T-helper 17 cell (primary cell): ENCODE measurements around the gene POR. TPM values are rescaled to one million over a fixed set of nuclear protein-coding genes. Genes with fewer than 3 reads are reported as not detected.
"Not testable (repeated sequence)": the region's sequence is repeated elsewhere in the genome, so short reads cannot be mapped to it uniquely, and the experiment has no call there.

Source experiments
- ATAC-seq: fragments of 150-1000 bp; cut with Tn5 transposase; 2 replicates; pipeline ENCODE4 v1.10.0; 2021; ENCODE audit warnings: mild to moderate bottlenecking, moderate library complexity
- DNase-seq, 3 donors: peaks; one replicate each; pipeline versions ENCODE4 v3.0.0 to v3.0.0-alpha.2; 2020 to 2021
- H3K9me3 ChIP-seq: one replicate; pipeline ENCODE4 v1.7.0; 2013; ENCODE audit warnings: low read length, mild to moderate bottlenecking; ENCODE audit not compliant: control insufficient read depth, poor library complexity, severe bottlenecking
- H3K27ac Mint-ChIP-seq: one replicate; pipeline ENCODE4 v1.8.0; 2022; ENCODE audit warnings: mild to moderate bottlenecking, moderate library complexity, mixed read lengths
- H3K27me3 Mint-ChIP-seq: one replicate; pipeline ENCODE4 v1.8.0; 2022; ENCODE audit warnings: mixed read lengths
- H3K36me3 Mint-ChIP-seq: one replicate; pipeline ENCODE4 v1.8.0; 2022; ENCODE audit warnings: low read depth, mixed read lengths
- H3K4me1 Mint-ChIP-seq: one replicate; pipeline ENCODE4 v1.8.0; 2022; ENCODE audit warnings: mild to moderate bottlenecking, mixed read lengths
- H3K4me3 Mint-ChIP-seq: one replicate; pipeline ENCODE4 v1.8.0; 2022; ENCODE audit warnings: mild to moderate bottlenecking, moderate library complexity, mixed read lengths
- total RNA-seq, 4 donors: library from RNA in 2 of 4; stranded (reverse) in 2 of 4; gene quantifications; one replicate each; pipeline ENCODE4 v1.2.3 and lab custom pipeline; 2022 to 2026

POR gene
- total RNA-seq = 10 to 100 TPM; 48.7 to 51.0 TPM
- total RNA-seq (lab: John Stamatoyannopoulos, UW) = 37.5 to 62.9 reads per million in 2 donors

- peaks cover 24% of the 10 kb centered on the region for H3K4me1 Mint-ChIP-seq
- H3K27me3 Mint-ChIP-seq = no peaks in the 10 kb centered on the region
- H3K4me3 Mint-ChIP-seq = peak within 1 kb of the TSS; percentile 93
- no peaks in the 10 kb centered on the region for H3K36me3 Mint-ChIP-seq
- DNase-seq = peak; percentile 96 to 100 (median 98)
- H3K27ac Mint-ChIP-seq = peak within 1 kb of the TSS; percentile 97
- ATAC-seq = peak; percentile 96
- no peaks in the 10 kb centered on the region for H3K9me3 ChIP-seq
These were observed at the start of gene POR for GRCh38 chr7:75914655-75915415. TSS of gene POR (plus strand) at chr7:75915155. CDS start at chr7:75954002, 38,847 bp downstream.

DNA sequence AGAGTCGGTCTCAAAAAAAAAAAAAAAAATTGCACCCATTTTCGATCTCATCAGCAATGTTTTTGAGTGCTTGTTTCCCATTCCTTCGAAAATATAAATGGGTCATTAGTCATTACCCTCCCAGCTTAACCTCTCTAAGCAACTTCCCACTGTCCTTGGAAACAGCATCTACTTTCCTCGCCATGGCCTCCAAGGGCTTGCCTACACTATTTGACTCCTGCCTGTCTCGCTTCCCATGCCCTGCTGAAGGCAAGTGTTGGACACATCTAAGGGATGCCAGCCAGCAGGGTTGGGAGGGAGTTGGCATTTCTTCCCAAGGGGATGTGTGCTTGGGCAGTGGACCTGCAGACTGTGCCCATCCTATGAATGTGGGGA, 48.9 kb upstream of the POR start:
- Mint-ChIP-seq H3K27me3 (peaks cover 27% of the 10 kb centered on the region), H3K4me3 (no peak overlapping the region), H3K4me1 (peaks cover 8% of the 10 kb centered on the region), H3K27ac (no peak overlapping the region), H3K36me3 (peaks cover 2% of the 10 kb centered on the region)
- DNase-seq (no peak), ATAC-seq (no peak)
- no peaks in the 10 kb centered on the region for H3K9me3 ChIP-seq

- Mint-ChIP-seq H3K4me1 (peaks cover 8% of the 10 kb centered on the region), H3K36me3 (peaks cover 2% of the 10 kb centered on the region), H3K27ac (no peak overlapping the region), H3K4me3 (no peak overlapping the region), H3K27me3 (peaks cover 23% of the 10 kb centered on the region)
- DNase-seq = peak in 2 of 3 donors; percentile 19 to 20
- H3K9me3 ChIP-seq = no peaks in the 10 kb centered on the region
- ATAC-seq = peak; percentile 81
These were observed 48.2 kb upstream of the POR start for GRCh38 chr7:75866489-75867389.

GRCh38 chr7:75867390-75867717, 47.6 kb upstream of the POR start:
- H3K27ac Mint-ChIP-seq = no peak overlapping the region
- peaks cover 2% of the 10 kb centered on the region for H3K36me3 Mint-ChIP-seq
- H3K4me3 Mint-ChIP-seq = no peak overlapping the region

DNA sequence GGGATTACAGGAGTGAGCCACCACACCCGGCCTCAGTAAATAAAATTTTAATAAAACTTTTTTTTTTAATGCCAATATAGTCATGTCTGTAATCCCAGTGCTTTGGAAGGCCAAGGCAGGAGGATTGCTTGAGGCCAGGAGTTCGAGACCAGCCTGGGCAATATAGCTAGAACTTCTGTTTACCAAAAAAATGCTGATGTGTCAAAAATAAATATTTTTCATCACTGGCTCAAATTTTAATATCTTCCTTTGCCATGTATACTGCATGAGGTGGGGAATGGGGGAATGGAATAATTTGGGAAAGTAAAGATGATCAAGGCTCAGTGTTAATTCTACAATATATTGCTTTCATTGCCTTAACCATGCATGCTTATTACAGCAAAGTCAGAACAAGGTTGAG, 46.8 kb upstream of the POR start:
- Mint-ChIP-seq H3K36me3 (peaks cover 2% of the 10 kb centered on the region), H3K4me3 (no peak overlapping the region), H3K27me3 (peaks cover 19% of the 10 kb centered on the region), H3K4me1 (peaks cover 8% of the 10 kb centered on the region), H3K27ac (no peak overlapping the region)
- H3K9me3 ChIP-seq = no peaks in the 10 kb centered on the region
- DNase-seq (no peak), ATAC-seq (no peak)

More at GRCh38 chr7:75867390-75867717, 47.6 kb upstream of the POR start:
- peaks cover 19% of the 10 kb centered on the region for H3K27me3 Mint-ChIP-seq
- DNase-seq (no peak), ATAC-seq (no peak)
- no peaks in the 10 kb centered on the region for H3K9me3 ChIP-seq
- H3K4me1 Mint-ChIP-seq = peaks cover 8% of the 10 kb centered on the region

GRCh38 chr7:75869776-75870379, 45.1 kb upstream of the POR start:
- Mint-ChIP-seq H3K27me3 (peaks cover 19% of the 10 kb centered on the region), H3K4me3 (no peak overlapping the region), H3K36me3 (peaks cover 2% of the 10 kb centered on the region), H3K4me1 (peaks cover 8% of the 10 kb centered on the region), H3K27ac (no peak overlapping the region)
- H3K9me3 ChIP-seq = no peaks in the 10 kb centered on the region
- DNase-seq = no peak
- ATAC-seq = no peak

DNA sequence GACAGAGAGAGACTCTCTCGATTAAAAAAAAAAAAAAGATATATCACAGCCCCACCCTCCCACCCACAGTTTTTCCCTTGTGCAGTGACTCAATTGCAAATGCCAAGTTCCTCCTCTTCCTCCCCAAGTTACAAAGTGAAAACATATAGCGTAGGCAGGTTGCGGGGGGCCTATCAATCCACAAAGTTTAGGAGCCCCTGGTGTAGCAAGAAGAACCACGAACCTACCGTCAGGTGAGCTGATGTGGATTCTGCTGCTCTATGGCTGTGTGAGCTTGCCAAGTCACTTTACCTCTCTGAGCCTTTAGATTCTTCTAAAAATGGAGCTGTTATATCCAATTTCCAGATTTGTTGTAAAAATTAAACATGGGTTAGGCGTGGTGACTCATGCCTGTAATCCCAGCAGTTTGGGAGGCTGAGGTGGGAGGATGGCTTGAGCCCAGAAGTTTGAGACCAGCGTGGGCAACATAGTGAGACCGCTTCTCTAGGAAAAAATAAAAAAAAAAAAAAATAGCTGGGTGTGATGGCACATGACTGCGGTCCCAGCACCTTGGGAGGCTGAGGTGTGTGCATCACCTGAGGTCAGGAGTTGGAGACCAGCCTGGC, 44.3 kb upstream of the POR start:
- H3K4me3 Mint-ChIP-seq = no peak overlapping the region
- H3K27me3 Mint-ChIP-seq = peaks cover 13% of the 10 kb centered on the region
- H3K27ac Mint-ChIP-seq = no peak overlapping the region
- peaks cover 8% of the 10 kb centered on the region for H3K4me1 Mint-ChIP-seq
- no peak for ATAC-seq
- H3K36me3 Mint-ChIP-seq = peaks cover 2% of the 10 kb centered on the region
- H3K9me3 ChIP-seq = no peaks in the 10 kb centered on the region
- DNase-seq = no peak

DNA sequence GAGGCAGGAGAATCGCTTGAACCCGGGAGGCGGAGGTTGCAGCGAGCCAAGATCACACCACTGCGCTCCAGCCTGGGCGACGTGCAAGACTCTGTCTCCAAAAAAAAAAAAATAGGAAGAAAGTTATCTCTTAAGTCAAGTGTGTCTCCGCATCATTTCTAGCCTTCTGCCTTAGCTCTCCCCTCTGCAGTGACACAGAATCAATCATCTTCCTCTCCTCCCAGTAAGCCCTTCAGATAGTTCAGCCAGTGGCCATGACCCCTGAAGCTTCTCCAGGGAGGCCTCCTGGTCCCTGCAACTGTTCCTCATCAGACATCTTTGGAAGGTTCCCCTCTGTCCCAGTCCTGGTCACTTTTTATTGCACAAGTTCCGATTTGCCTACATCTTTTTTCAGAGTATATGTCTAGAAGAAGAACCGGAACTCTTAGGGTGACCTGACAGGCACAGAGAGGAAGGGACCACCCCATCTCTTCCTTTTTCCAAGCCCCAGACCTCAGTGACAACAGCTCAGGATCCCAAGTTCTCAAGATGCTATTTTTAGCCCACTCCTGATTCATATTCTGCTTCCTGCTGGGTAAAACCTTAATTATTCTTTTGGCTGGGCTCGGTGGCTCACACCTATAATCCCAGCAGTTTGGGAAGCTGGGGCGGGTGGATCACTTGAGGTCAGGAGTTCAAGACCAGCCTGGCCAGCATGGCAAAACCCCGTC, 42.7 kb upstream of the POR start:
- DNase-seq (no peak), ATAC-seq (no peak)
- no peak overlapping the region for H3K4me3 Mint-ChIP-seq
- peaks cover under 1% of the 10 kb centered on the region for H3K36me3 Mint-ChIP-seq
- peaks cover 2% of the 10 kb centered on the region for H3K27me3 Mint-ChIP-seq
- no peaks in the 10 kb centered on the region for H3K9me3 ChIP-seq
- no peak overlapping the region for H3K27ac Mint-ChIP-seq
- peaks cover 1% of the 10 kb centered on the region for H3K4me1 Mint-ChIP-seq

DNA sequence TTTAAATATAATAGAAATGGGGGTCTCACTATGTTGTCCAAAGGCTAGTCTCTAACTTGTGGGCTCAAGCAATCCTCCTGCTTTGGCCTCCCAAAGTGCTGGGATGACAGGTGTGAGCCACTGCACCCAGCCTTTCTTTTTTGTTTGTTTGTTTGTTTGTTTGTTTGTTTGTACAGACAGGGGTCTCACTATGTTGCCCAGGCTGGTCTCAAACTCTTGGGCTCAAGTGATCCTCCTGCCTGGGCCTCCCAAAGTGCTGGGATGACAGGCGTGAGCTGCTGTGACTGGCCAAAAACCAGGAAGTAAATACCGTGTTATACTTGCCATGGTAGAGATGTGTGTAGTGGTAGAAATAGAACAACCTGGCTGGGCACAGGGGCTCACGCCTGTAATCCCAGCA, 40.8 kb upstream of the POR start:
- not testable (repeated sequence) for ATAC-seq

DNA sequence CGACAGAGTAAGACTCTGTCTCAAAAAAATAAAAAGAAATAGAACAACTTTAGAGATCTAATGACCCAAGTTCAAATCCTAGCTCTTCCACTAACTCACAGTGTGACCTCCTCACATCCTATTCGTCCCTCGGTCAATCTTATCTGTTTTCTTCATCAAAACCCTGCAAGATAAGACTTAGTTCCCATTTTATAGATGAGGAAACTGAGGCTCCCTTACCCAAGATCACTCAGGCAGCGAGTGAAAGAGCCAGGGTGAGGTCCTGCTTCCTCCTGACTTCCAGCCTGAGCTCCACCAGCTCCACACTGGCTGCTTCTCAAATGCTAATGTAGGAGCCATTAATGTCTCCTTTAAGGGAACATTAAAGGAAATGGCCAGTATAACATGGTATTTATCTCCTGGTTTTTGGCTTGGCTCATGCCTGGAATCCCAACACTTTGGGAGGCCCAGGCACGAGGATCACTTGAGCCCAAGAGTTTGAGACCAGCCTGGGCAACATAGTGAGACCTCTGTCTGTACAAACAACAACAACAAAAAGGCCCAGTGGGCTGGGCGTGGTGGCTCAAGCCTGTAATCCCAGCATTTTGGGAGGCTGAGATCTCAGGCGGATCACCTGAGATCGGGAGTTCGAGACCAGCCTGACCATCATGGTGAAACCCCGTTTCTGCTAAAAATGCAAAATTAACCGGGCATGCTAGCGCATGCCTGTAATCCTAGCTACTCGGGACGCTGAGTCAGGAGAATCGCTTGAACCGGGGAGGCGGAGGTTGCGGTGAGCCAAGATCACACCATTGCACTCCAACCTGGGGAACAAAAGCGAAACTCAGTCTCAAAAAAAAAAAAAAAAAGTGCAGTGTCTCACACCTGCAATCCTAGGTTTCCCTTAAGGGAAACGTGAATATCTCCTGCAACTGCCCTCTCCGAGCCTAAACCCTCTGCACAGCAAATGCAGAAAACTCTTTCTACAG, 39.6 kb upstream of the POR start:
- no peak overlapping the region for H3K4me3 Mint-ChIP-seq
- ATAC-seq (no peak), DNase-seq (no peak)
- no peak overlapping the region for H3K27ac Mint-ChIP-seq
- H3K27me3 Mint-ChIP-seq = no peaks in the 10 kb centered on the region
- no peaks in the 10 kb centered on the region for H3K9me3 ChIP-seq
- peaks cover 7% of the 10 kb centered on the region for H3K36me3 Mint-ChIP-seq
- peaks cover 19% of the 10 kb centered on the region for H3K4me1 Mint-ChIP-seq

More for the DNA sequence above, 40.8 kb upstream of the POR start:
- not testable (repeated sequence) for H3K4me1 Mint-ChIP-seq, H3K9me3 ChIP-seq, H3K36me3 Mint-ChIP-seq, H3K27ac Mint-ChIP-seq, DNase-seq, H3K4me3 Mint-ChIP-seq, H3K27me3 Mint-ChIP-seq

DNA sequence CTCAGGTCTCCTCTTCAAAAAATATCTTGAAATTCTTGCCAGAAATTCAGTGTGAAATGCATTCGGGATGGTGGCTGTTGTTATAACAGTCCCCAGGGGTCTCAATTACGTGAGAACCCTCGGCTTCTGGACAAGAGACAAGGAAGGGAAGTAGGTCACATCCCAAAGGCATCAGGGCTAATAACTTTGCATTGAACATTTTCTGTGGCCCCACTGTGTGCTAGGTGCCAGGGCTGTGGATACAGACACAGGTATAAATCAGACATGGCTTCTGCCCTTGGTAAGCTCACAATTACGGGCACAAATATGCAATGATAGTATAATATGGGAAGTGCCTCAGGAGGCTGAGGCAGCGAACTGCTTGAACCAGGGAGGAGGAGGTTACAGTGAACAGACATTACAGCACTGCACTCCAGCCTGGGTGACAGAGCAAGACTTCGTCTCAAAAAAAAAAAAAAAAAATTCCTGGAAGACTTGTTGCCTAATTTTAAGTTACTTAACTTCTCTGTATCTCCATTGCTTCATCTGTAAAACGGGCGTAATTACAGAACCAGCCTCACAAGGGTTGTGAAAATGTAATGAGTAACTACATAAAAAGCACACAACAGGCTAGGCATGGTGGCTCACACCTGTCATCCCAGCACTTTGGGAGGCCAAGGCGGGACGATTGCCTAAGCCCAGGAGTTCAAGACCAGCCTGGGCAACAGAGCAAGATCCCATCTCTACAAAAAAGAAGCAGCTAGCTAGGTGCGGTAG, 38.7 kb upstream of the POR start:
- no peak for ATAC-seq
- Mint-ChIP-seq H3K4me3 (no peak overlapping the region), H3K27me3 (no peaks in the 10 kb centered on the region)

More for the DNA sequence above, 38.7 kb upstream of the POR start:
- H3K4me1 Mint-ChIP-seq = peaks cover 20% of the 10 kb centered on the region
- DNase-seq = no peak
- no peaks in the 10 kb centered on the region for H3K9me3 ChIP-seq
- H3K27ac Mint-ChIP-seq = no peak overlapping the region
- H3K36me3 Mint-ChIP-seq = peaks cover 7% of the 10 kb centered on the region
